ENCODE results near the gene FOXL3.
A peak's percentile ranks its signal among the peaks of the same experiment; 100 is the strongest.

Gene FOXL3

DNA sequence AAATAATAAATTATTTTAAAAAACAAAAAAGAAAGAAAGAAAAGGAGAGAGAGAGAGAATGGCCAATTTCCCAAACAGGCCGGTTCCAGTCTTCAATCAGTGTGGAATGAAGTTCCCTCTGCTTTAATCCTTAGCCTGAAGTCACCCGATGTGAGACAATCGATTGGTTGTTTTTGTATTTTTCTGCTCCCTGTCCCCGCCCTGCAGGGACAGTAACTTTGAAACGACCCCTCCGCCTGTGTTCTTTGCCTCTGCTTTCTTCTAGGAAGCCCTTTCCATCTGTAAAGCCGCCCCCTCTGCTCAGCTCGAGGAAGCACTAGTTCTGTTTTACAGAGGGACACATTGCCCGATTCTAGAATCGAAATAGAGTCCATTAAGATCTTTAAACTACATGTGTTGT is 33.4 kb downstream of the FOXL3 start:
- TF ChIP-seq GATA3 (IDR thresholded peaks at IDR 0.05; ENCODE audit: low read depth, low read length) = no peak
- no peak for TF ChIP-seq GATA2 (IDR thresholded peaks at IDR 0.05; ENCODE audit: low read depth, low read length)

DNA sequence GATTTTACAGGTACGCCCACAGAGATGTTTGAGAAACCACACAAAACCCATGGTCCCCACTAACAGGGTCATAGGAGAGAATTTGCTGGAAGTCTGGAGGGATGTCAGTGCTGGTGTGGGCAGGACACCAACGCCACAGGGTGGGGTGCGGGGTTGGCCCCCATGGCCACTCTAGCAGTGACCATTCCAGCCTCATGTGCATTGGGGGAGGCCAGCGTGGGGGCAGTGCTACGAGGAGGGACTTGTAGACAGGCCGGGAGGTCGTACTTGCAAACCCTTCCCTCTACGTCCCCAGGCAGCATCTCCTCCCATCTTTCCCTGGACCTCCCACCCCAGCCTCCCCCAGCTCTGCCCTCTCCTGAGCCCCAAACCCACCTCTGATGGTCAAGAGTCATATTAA is 34.0 kb downstream of the FOXL3 start:
- TF ChIP-seq GATA2 (IDR thresholded peaks at IDR 0.05; ENCODE audit: low read depth, low read length) (no peak), GATA3 (IDR thresholded peaks at IDR 0.05; ENCODE audit: low read depth, low read length) (no peak)

DNA sequence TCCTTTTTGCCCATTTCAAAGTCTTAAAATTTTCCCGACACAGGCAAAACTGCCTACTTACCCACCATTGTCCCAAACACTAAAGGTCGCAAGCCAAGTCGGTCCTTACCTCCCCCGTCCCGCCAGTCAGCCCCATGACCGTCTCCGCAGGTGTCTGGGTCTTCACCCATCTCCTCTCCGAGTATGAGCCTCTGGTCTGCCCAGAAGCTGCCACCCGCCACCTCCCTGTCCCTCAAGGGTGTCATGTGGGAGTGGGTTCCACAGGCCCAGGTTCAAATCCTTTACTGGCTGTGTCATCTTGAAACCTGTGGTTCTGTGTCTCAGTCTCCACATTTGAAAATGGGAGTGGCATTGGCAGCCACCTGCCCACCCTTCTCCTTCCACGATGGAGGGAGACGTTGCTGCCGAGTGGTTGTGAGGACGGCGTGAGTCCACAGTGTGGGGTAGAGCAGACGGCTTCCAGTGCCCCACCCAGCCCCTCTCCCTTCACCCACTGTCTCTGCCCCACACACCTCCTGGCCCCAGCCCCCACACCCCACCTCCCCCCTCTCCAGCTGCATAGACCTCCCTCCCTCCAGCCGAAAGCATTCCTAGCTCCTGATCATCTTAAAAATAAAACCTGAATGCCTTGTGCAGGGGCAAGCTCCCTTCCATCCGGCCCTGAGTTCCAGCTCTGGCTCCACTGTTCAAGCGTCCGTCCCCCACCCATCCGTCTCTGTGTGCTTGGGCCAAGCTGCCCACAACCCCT is 35.3 kb downstream of the FOXL3 start:
- TF ChIP-seq GATA3 (IDR thresholded peaks at IDR 0.05; ENCODE audit: low read depth, low read length) (no peak), GATA2 (IDR thresholded peaks at IDR 0.05; ENCODE audit: low read depth, low read length) (no peak)

DNA sequence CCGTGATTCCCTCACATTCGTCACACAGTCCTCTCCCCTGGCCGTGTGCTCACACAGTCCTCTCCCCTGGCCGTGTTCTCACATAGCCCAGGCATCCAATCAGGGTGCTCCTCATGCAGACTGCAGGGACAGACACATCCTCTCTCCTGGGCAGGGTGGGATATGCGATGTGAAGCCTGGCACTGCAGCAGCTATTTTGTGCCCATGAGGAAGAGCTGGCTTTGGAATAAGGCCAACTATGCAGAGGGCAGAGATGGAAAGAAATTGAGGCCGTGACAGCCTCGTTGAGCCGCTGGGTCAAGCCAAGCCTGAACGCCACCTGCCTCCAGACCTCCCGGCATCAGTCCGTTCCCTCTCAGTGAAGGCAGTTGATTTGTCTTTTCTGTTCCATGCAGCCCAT is 35.8 kb downstream of the FOXL3 start:
- TF ChIP-seq GATA2 (IDR thresholded peaks at IDR 0.05; ENCODE audit: low read depth, low read length) = no peak
- TF ChIP-seq GATA3 (IDR thresholded peaks at IDR 0.05; ENCODE audit: low read depth, low read length) = no peak

DNA sequence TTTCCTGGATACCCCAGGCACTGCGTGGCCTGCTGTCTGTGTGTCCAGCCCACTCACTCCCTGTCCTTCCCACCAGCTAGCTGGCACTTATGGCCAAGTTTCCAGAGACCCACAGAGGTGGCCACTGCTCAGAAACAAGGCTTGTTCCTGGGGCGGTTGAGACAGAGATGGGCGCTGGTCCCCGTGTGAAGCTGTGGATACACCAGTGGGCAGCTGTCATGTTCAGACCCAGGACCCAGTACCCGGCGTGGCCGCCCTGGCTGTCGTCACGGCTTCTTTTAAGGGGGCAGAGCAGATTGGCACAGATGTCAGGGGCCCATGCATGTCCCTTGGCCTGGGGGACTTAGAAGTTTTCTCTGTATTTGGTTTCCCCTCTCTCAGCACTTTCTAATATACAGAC is 36.3 kb downstream of the FOXL3 start:
- TF ChIP-seq GATA2 (IDR thresholded peaks at IDR 0.05; ENCODE audit: low read depth, low read length) (no peak), GATA3 (IDR thresholded peaks at IDR 0.05; ENCODE audit: low read depth, low read length) (no peak)

DNA sequence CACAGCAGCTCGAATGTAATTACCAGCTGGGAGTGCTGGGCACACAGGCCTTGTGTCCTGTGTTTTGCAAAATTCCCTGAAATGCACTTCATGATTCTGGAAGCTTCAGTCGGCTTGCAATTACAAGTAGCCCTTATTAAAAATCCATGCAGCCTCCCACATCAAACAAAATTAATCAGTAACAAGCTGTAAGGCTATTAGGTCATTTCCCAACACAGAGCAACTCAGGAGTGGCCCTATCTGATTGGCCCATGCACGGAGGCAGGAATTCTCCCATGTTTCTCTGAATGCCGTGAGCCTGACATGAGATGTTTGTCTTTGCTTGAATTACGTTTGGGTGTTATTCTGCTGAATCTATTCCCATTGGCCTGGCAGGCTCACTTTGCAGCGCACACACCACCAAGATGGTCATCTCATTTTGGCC is 36.9 kb downstream of the FOXL3 start:
- TF ChIP-seq GATA2 (IDR thresholded peaks at IDR 0.05; ENCODE audit: low read depth, low read length) (no peak), GATA3 (IDR thresholded peaks at IDR 0.05; ENCODE audit: low read depth, low read length) (no peak)

DNA sequence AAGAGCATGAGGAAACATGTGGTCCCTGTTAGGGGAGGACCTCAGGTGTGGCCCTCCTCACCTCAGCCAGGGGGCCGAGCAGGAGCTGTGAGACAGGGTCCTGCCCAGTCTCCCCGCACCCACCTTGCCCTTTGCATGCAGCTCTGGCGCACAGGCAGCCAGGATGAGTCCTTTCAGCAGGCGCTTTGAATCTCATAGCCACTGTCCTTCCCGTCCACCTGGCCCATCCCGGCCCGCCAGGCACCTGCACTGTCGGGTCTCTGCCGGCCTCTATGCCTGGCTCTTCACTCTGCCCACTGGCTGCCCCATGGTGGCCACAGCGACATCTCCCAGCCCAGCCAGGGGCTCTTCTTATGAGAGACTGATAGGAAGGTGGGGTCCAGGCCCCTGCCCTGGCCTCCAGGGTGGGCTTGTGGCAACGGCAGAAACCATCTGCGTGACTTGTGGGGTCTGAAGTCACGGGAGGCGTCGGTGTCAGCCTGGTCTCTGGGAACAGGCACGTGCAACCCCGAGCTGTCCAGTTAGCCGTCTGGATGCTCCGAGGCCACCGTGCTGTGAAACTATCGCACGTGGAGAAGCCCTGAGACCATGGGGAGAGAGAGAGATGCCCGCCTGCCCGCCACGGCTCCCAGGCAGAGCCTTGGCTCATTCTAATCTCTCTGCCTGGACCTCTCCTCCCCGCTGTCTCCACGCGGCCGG is 37.4 kb downstream of the FOXL3 start:
- TF ChIP-seq GATA2 (IDR thresholded peaks at IDR 0.05; ENCODE audit: low read depth, low read length) (no peak), GATA3 (IDR thresholded peaks at IDR 0.05; ENCODE audit: low read depth, low read length) (no peak)

DNA sequence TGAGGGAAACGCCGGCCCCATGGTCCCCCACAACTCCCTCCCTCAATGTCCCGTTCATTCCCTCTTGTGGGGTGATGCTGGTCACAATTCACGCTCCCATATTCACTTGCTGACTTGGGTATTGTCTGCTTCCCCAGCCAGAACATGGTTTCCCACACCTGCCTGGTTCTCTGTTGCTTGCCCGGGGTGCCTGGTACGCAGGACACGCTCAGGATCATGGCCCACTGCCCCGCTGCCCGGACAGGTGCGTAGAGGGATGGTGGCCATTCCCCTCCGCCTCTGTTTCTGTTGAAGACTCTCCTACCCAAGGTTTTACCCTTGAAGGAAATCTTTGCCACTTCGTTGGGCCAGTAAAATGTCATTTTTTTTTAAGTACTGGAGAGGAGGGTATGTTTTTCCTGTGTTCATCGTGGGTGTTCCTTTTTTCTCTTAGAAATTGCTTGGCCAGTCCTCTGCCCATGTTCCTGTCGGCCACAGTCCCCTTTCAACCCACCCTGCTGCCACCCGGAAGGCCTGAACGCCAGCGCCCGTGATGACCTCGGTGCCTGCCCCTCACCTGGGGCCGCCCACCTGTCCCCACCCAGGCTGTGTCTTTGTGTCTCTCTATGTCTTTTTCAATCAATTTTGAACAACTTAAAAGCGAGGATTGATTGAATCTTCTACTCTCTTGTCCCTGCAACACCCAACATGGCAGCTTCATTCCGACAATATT is 38.2 kb downstream of the FOXL3 start:
- TF ChIP-seq GATA2 (IDR thresholded peaks at IDR 0.05; ENCODE audit: low read depth, low read length) (no peak), GATA3 (IDR thresholded peaks at IDR 0.05; ENCODE audit: low read depth, low read length) (no peak)

DNA sequence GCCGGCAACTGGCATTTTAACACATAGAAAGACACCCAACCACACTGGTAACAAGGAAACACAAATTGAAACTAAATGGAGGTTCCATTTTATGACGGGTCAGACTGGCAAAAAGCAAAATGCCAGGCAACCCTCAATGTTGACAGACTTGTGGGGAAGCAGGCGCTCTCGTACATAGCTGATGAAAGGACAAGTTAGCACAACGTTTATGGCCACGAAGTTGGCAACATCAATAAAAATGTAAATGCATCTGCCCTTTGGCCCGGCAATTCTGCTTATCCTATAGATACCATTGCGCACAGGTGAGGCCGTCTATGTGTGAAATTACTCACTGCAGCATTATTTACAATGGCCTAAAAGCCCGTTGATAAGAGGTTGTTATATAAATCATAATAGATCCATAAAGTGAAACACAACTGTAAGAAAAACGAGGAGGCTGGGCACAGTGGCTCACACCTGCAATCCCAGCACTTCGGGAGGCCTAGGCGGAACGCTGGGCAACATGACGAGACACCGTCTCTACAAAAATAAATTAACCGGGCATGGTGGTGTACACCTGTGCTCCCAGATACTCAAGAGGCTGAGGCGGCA is 39.8 kb downstream of the FOXL3 start:
- TF ChIP-seq GATA2 (IDR thresholded peaks at IDR 0.05; ENCODE audit: low read depth, low read length) = no peak
- no peak for TF ChIP-seq GATA3 (IDR thresholded peaks at IDR 0.05; ENCODE audit: low read depth, low read length)

DNA sequence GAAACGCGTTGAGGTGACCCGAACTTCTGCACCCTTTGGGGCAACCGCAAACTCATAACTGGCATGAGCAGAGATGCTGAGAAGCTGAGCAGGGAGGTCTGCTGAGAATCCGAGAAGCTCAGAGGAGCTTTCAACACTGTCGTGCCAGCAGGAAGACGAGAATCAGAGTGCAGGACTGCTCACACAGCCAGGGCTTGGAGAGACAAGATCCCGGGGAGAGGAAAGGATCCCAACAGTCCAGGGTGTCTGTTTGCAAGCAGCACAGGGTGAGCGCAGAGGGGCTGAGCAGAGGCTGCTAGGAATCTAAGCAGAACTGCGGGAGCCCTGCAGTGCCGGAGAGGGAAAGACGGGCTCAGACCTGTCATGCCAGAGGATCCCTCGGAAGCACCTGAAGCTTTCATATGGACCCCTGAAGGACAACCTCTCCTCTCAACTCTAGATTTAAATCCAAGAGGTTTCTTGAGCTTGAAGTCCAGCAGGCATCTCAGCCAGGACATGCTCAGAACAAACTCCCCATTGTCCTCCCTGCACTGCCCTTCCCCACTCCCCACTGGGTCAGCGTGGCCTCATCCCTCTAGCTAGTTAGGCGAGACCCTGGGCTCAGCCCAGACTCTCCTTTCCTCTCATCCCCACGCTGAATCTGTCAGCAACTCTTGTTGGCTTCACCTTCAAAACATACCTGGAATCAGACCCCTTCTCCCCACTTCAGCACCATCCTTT is 40.7 kb downstream of the FOXL3 start:
- TF ChIP-seq GATA3 (IDR thresholded peaks at IDR 0.05; ENCODE audit: low read depth, low read length) = no peak
- TF ChIP-seq GATA2 (IDR thresholded peaks at IDR 0.05; ENCODE audit: low read depth, low read length) = no peak

DNA sequence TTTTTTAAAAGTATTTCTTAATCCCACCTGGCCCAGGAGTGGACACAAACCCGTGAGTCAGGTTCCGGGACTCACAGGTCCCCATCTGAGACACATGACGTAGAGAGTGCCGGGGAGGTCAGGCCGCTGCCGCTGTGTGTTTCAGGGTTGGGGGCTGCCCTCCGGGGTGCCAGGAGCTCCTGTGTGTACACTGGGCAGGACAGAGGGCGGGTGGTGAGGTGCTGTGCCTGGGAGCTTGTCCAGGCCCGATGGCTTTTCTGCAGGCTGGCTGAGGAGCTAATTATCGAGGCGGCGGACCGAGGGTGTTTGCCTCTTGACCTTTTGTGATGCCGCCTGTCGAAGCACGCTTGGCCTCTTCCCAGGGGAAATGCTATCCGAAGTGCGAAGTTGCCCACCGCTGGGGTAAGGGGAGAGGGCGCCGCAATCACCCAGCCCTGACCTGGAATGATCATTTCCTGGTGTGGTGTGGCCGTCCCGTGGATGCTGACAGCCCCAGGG is 42.1 kb downstream of the FOXL3 start:
- no peak for TF ChIP-seq GATA2 (IDR thresholded peaks at IDR 0.05; ENCODE audit: low read depth, low read length)
- TF ChIP-seq GATA3 (IDR thresholded peaks at IDR 0.05; ENCODE audit: low read depth, low read length) = no peak

DNA sequence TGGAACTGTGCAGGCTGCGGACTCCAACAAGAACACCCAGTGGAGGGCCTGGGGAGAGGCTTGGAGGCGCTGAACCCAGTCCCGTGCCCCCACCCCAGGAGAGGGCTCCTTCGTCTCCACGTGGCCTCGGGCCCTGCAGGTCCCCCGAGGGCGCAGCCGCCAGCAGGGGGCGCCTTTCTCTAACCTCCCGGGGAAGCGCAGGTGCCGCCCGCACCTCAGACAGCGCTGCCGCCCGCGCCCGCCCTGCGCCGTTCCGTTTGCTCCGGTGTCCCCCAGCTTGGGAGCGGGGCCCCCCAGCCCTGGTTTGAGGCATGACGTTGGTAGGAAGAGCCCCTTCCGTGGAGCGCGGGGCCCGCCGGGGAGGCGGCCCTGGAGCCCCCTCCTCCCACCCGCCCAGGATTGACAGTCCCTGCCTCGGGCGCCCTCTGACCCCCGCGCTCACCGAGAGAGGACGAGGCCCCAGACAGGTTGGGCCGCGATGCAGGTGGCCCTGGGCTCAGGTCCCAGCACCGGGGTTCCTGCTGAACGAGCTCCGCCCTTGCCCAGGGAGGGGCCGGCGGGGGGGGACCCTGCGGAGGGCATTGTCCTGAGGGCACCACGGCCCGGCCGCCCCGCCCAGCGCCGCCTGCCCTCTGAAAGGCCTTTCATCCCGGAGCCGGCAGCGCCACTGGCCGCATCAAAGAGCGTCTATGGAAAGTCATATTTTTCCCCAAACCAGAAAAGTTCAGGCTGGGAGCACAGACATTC is 42.8 kb downstream of the FOXL3 start:
- TF ChIP-seq GATA2 (IDR thresholded peaks at IDR 0.05; ENCODE audit: low read depth, low read length) = no peak
- no peak for TF ChIP-seq GATA3 (IDR thresholded peaks at IDR 0.05; ENCODE audit: low read depth, low read length)

DNA sequence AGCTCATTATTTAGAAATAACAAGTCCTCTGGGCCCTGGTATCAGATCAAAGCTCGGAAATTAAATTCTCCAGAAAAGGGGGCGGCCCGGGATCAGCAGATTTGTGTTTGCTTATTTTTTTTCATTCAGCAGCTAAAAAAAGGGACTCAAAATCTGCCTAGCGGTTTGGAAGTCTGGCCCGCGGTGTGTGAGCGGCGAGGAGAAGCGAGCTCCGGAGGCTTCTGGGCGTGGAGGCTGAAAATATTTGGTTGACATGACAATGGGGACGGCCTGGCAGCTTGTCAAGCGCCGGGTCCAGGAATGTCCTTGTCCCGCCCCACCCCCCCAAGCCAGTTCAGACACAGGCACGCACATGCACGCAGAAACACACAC is 43.4 kb downstream of the FOXL3 start:
- no peak for TF ChIP-seq GATA3 (IDR thresholded peaks at IDR 0.05; ENCODE audit: low read depth, low read length)
- peak; percentile 27; the same call in 1 of the 2 replicates for TF ChIP-seq GATA2 (IDR thresholded peaks at IDR 0.05; ENCODE audit: low read depth, low read length)

All from SH-SY5Y (cell line).